HEK293T (cell line): ENCODE measurements around the gene PPP1R12B.
"Not testable (repeated sequence)": the region's sequence is repeated elsewhere in the genome, so short reads cannot be mapped to it uniquely, and the experiment has no call there.

Experiments
- BHLHE40 ChIP-seq: fragments of 450-650 bp; IDR thresholded peaks from 2 replicates; pipeline ENCODE4 v1.6.1; 2016; ENCODE audit warnings: mild to moderate bottlenecking, moderate library complexity, borderline replicate concordance
- FOXM1 ChIP-seq: fragments of 450-650 bp; IDR thresholded peaks from 2 replicates; pipeline ENCODE4 v1.6.1; 2017; ENCODE audit warnings: mild to moderate bottlenecking, borderline replicate concordance
- HDGF ChIP-seq: fragments of 450-650 bp; IDR thresholded peaks from 2 replicates; pipeline ENCODE4 v1.6.1; 2017; ENCODE audit warnings: antibody characterized with exemption, borderline replicate concordance
- NFRKB ChIP-seq: fragments of 450-650 bp; IDR thresholded peaks from 2 replicates; pipeline ENCODE4 v1.6.1; 2016; ENCODE audit warnings: mild to moderate bottlenecking, moderate library complexity
- PKNOX1 ChIP-seq: fragments of 450-650 bp; IDR thresholded peaks from 2 replicates; pipeline ENCODE4 v1.6.1; 2016
- SUZ12 ChIP-seq: fragments of 450-650 bp; IDR thresholded peaks from 2 replicates; pipeline ENCODE4 v1.6.1; 2016; ENCODE audit warnings: mild to moderate bottlenecking
- ZNF384 ChIP-seq: fragments of 450-650 bp; IDR thresholded peaks from 2 replicates; pipeline ENCODE4 v1.6.1; 2016

- not testable (repeated sequence) for TF ChIP-seq ZNF384, BHLHE40, NFRKB, PKNOX1, FOXM1, HDGF, SUZ12
Observed at GRCh38 chr1:202518180-202518579, 169.7 kb downstream of the PPP1R12B start.
